NCI-H526 (cell line): ENCODE measurements around the gene CPSF7.
"Not testable (repeated sequence)": the region's sequence is repeated elsewhere in the genome, so short reads cannot be mapped to it uniquely, and the experiment has no call there.

ENCODE experiments used
- DNase-seq, 2 experiments: peaks; one replicate each; lab custom pipeline; 2025; lab: John Stamatoyannopoulos, UW

Gene CPSF7, protein sequence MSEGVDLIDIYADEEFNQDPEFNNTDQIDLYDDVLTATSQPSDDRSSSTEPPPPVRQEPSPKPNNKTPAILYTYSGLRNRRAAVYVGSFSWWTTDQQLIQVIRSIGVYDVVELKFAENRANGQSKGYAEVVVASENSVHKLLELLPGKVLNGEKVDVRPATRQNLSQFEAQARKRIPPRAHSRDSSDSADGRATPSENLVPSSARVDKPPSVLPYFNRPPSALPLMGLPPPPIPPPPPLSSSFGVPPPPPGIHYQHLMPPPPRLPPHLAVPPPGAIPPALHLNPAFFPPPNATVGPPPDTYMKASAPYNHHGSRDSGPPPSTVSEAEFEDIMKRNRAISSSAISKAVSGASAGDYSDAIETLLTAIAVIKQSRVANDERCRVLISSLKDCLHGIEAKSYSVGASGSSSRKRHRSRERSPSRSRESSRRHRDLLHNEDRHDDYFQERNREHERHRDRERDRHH

DNA sequence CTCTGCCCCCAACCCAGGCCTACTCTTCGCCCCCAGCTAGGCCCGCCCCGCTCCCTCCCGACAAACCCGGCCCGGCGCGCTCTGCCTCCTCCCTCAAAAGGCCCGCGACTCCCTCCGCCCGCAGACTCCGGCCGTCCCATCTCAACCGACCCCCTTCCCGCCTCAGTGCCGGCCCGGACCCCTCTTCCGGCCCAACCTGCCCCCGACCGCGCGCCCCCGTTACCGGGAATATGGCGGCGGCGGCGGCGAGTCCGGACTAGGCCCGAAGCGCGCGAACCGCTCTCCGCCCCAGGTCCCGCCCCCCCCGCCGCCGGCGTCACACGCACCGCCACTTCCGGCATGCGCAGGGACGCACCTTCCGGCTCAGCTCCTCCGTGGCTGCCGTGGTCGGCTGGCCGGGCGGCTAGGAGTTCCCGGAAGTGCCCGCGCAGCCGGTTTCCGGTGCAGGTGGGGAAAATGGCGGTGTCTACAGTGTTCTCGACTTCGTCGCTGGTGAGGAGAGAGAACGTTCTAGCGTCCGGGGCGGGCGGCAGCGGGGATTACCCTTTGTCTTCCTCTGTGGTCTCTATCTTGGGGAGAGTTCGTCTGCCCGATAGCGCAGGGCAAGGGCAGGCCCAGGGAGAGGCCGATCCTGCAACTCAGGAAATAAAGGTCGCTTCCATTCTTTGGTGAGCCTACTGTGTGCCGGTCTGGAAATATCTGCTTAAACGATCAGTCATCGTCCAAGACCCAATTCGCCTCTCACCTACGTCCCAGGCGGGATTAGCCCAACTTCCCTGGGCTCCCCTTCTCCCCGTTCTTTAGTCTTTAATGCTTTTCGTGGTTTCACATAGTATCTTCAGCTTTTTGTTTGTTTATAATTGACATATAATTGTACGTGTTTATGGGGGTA is at the start of gene CPSF7, which contains the start of gene SDHAF2:
Gene CPSF7, minus strand, starts transcription at position 285 of the 892 bp plus-strand sequence. CDS start 740 bp downstream, outside the sequence.
Gene SDHAF2, plus strand, starts transcription at position 434 of the 892 bp plus-strand sequence. Its CDS starts 23 bp downstream, at position 457.
- peak; percentile 92 to 99 for DNase-seq

DNA sequence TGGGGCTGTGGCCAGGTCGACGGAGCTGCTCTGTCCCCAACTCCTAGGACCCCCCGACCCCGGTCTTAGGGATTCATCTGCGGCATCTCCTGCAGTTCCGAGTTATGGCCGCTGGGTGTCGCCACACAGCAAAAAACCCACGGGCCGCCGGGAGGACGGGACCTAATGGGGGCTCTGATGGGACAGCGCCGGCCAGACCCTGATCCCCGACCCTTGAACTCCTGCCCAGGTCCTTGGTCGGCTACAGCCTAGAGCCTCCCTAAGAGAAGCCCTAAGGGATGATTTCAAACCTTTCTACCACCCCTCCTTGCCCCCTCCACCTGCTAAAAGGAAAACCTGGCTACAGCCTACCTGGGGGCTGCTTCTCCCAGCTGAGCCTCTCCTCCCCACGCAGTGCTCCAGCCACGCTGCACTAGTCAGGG is 48.0 kb upstream of the CPSF7 start:
- peak in 1 of 2 experiments; percentile 74 for DNase-seq

DNA sequence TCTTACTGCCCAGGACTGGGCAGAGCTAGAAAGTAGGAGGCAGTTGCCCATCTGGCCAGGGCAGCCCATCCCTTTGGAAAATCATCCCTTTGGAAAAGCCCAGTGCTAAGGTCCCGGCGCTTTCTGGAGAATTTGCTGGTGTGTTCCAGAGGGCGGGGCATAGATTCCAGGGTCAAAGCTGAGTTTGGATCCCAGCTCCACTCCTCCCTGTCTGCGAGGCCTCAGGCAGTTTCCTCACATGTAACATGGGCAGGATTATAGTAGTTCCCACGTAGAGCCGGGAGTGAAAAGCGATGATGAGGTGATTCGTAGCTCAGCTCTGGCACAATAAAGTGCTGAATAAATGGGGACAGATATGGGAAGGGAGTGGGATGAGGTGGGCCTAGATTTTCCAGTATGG is 47.4 kb upstream of the CPSF7 start:
- no peak for DNase-seq

DNA sequence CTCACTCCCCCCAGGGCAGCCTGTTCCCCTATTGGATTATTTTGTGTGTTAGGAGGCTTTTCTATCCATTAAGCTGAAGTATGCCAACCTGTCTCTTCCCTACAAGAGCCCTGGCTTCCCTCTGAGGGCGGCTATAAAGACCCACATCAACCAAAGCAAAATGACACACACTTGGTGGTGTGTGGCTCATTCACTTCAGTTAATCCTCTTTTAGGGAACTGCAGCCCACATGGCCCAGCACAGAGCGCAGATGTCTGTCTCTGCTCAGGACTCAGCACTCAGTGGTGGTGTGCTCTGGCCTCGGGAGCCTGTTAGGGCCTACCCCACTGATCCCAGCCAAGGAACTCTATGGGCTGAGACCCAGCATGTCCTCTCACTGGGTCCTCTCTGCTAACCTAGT is 46.6 kb upstream of the CPSF7 start:
- DNase-seq = no peak

DNA sequence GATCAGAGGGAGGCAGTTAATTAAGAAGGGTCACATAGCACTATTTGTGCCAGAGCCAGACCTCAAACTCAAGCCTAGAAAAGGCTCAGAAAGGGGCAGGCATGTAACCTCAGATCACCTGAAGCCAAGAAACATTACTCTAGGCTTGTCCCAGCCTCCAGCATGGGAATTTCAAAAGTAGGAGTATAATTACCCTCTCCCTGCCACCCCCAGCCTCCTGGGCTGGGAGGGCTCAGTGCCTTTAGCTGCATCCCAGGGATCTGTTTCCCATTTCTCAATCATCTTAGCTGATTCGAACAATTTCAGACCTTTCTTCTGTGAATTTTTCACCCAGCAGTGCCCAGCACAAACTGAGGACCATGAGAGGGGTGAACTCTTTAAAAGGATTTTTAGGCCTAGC is 45.7 kb upstream of the CPSF7 start:
- DNase-seq = no peak

DNA sequence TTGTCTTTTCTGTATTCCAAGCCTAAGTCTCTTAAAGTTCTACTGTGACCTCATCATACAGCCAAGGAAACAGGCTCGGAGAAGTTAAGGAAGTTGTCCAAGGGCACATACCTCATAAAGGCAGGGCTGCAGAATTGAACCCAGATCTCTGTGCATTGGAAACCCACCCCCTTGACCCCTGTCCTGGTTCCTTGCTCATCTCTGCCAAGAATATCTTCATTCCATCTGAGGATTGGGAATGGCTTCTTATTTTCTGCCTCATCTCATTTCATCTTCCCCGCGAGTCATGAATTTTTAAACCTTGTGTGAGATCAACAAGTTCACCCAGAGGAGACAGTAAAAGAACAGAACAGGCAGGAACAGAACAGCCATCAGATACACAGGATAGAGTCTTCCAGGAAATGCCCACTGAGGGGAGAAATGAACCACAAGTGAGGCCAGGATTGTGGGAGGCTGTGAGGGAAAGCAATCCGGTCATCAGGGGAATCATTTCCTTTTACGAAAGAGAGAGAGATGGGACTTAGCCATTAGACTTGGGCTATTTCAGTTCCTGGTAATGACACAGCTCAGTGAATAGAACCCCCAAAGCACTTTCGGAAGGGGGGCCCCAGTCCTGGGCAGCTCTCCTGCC is 44.4 kb upstream of the CPSF7 start:
- DNase-seq = no peak

DNA sequence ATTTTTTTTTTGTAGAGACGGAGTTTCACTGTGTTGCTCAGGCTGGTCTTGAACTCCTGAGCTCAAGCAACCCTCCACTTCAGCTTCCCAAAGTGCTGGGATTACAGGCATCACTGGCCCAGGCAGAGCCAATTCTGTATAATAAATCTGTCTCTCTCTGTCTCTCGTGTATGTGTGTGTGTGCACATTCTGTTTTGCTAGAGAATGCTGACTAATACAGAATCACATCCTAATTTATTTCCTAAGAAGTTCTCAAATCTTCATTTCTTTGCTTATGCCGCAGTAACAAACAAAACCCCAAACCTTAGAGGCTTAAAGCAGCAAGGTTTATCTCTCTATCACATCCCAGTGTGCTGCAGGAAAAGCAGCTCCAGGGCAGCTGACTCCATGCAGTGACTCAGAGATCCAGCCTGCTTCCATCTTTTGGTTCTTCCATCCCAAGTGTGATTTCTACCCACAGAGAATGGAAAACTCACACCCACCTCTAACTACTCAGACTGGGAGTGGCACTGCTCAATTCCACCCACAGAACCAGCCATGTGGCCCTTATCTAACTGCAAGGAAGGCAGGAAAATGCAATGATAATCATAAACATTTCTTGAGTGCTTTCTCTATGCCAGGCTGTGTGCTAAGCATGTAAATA is 43.7 kb upstream of the CPSF7 start:
- DNase-seq = no peak

DNA sequence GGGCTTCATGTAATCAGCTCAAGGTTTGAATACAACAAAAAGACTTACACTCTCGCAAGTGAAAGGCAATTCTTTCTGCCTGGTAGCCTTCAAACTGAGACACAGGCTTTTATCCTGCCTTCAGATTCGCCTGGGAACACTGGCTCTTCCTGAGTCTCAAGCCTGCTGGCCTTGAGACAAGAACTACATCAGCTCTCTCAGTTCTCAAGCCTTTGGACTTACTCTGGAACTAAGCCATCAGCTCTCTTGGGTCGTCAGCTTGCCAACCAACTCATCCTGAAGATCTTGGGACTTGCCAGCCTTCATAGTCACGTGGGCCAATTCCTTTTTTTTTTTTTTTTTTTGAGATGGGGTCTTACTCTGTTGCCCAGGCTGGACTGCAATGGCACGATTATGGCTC is 43.1 kb upstream of the CPSF7 start:
- no peak for DNase-seq

DNA sequence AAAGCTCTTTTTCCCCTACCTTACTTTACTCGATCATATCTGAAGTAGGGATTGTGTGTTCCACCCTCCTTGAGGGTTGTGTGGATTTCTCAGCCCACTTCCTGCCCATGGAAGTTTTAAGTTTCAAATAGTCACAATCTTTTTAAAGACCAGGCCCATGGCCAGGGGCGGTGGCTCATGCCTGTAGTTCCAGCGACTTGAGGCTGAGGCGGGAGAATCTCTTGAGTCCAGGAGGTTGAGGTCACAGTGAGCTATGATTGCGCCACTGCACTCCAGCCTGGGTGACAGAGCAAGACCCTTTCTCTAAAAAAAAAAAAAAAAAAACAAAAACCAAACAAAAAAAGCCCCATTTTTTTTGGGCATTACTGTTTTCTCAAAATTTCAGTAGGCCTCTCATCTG is 42.5 kb upstream of the CPSF7 start:
- DNase-seq = no peak

DNA sequence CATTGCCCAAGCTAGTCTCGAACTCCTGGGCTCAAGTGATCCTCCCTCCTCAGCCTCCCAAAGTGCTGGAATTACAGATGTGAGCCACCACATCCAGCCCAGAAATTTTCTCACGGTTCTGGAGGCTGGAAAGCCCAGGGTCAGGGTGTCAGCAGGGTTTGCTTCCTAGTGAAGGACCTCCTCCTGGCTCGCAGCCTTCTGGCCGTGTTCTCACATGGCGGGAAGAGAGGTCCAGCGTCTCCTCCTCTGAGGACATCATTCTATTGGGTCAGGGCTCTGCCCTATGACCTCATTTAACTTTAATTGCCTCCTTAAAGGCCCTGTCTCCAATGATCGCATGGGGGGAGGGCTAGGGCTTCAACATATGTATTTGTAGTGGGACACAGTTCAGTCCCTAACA is 38.2 kb upstream of the CPSF7 start:
- DNase-seq = no peak

DNA sequence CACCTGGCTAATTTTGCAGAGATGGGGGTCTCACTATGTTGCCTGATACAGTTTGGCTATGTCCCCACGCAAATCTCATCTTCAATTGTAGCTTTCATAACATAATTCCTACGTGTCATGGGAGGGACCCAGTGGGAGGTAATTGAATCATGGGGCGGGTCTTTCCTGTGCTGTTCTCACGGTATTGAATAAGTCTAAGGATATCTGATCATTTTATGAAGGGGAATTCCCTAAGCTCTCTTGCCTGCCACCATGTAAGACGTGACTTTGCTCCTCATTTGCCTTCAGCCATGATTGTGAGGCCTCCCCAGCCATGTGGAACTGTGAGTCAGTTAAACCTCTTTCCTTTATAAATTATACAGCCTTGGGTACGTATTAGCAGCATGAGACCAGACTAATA is 37.8 kb upstream of the CPSF7 start:
- not testable (repeated sequence) for DNase-seq

DNA sequence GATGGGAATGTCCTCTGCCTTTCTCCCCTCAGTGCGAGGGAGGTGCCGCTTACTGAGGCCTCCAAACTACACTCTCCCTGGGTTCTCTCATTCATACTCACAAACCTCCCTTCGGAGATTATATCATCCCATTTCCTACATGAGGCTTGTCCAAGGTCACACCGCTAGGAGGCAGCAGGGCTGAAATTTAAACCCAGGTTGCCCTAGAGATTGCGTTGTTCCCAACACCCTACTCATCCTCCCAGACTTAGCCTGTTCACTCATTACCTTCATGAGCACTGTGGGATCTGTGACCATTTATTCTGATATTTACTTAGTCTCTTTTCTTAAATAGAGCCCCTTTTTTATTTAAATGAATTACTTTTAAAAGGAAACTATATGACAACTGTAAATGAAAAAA is 31.2 kb upstream of the CPSF7 start:
- DNase-seq = peak in 1 of 2 experiments; percentile 11

DNA sequence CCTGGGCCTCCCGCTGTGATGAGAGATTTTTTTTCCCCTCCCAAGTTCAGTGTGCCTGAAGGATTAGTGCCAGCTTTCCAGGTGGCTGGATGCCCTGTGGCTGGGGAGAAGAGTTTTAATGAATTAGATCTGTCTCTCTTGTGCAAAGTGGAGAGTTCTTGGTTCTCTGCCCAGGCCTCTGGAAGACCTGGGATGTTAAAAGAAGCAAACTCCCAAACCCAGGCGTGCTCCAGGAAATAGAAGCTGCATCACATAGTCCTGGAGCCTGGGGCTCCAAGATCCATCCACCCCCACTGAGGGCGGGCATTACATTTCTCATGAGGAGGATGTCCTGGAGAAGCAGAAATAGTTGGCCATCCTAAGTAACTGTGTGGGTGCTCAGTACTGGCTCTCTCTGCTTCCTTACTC is 30.7 kb upstream of the CPSF7 start:
- no peak for DNase-seq

DNA sequence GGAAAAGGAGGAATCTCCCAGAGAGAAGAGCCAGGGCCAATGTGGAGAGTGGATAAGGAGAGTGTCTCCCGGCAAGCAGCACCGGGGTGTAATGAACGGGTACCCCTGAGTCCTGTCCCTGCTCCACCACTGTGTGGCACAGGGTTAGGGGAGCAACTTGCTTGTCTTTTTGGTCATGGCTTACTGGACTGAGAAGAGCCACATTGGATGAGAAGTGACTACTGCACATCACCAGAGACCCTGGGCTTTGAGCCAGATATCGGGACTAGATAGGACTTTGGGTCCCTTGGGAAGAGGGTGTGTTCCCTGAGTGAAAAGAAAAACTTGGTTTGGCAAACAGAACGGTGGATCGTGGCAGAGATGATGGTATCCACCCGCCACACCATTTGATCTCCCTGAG is 24.7 kb upstream of the CPSF7 start:
- no peak for DNase-seq

DNA sequence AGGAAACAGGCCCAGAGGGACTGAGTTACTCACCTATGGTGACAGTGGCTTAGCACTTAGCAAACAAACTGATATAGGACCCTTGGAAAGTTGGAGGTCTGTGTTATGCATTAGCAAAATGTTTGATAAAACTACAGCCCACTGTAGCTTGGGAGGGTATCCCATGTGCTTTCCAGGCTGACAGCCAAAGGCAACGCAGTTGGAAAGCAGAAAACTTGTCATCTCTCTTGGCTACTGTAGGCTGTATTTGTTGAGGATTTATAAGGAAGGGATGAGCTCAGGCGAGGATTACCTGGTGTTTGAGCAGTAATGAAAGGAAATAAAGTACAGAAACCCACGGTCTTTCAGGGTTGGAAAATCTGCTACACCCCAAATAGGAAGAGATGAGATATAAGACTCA is 23.9 kb upstream of the CPSF7 start:
- DNase-seq = no peak

DNA sequence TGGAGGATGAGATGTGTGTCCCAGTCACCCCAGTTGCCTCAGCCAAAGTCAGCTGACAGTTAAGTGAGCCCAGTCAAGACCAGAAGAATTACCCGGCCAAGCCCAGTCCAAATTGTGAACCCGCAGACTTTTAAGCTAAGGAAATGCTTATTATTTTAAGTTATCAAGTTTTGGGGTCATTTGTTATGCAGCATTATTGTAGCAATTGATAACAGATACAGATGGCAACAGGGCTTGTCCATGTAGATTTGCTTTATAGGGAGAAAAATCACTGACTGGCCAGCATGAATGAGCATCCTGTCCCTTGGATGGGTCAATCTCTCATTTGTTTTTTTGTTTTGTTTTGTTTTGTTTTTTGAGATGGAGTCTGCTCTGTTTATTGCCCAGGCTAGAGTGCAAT is 23.1 kb upstream of the CPSF7 start:
- no peak for DNase-seq

DNA sequence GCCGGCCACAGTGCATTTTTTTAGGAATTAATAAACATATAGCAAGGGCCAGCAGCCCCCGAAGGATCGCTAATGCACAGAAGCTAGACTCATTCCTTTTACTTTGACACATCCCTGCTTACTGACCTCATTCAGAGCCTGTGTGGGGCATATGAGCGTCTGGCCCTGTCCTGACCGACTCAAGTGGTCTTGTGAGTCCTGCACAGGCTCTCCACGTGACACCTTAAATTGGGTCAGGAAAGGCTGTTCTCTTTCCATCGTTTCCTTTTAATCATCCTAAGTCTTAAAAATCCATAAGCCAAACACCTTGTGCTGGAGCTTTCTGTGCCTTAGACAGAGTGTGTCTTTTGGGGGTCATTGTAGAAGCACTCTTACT is 18.8 kb upstream of the CPSF7 start:
- DNase-seq = no peak

DNA sequence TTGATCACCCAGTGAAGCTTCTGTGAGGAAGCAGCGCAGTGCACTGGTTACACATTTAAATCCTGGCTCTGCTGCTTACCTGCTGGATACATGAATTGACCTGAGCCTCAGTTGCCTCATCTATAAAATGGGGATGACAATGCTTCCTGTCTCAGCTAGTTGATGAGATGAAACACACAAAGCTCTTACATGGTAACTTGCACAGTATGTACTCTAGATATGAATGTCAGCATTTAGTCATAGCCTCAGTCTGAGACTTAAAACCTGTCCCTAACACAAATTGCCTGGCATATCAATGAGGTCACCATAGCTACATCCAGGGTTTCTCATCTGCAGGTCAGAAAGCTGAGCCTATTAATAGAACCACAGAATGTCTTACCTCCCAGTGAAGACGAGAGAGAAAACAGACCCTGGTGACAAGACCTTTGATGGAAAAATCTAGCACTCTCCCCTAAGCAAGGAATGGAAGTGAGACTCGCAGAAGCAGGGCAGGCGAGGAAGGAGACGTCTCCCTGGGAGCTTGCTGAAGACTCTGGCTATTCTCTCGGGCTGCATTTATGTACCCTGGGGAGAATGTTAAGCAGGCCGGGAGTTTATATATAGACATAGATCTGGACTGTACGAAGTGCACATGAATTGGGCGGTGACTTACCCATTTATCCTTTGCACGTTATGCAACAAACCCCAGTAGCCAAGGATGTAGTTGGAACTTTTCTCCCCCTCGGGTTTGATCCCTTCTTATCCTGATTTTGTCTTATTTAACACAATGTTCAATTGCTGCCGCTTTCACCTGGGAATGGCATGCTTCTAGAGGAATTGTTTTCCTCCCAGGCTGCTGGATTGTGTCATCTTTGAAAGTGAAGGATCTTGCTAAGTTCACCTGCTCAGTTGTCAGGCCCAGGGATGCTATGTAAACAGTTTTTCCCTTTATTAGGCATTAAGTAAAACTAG is 18.1 kb upstream of the CPSF7 start:
- no peak for DNase-seq

DNA sequence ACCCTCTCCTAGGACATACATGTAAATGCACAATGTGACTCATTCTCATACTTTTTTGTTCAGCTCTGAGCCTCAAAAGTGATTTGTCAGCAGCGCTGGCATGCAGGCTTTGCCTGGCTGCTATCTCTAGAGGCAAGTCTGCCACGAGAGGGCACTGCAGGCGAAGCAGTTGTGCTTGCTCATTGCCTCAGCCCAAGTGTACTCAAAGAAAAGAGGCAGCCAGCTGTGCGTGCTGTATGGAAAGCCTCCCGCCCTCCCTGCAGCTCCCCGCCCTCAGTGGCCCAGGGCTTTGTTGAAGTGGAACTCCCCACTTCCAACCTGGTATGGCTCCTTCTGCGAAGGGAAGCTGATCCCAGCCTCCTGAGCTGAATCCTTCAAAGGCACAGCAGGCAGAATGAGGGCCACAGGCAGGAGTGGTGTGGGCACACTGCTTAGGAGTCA is 16.5 kb upstream of the CPSF7 start:
- DNase-seq = peak; percentile 66 to 92

DNA sequence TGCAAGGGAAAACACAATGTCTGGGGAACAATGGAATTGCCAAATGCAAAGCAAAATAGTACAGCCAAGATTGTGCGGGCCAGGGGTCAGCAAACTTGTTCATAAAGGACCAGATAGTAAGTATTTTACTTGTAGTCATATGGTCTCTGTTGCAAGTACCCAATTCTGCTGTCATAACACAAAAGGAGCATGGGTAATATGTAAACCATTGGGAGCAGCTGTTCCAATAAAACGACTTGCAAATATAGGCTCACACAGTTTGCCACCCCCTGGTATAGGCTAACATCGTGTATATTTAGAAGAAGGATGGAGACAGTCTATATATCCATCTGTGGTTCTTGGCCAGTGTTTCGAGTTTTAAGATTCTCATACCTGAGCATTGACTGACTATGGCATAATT is 15.7 kb upstream of the CPSF7 start:
- DNase-seq = peak; percentile 81 to 85

DNA sequence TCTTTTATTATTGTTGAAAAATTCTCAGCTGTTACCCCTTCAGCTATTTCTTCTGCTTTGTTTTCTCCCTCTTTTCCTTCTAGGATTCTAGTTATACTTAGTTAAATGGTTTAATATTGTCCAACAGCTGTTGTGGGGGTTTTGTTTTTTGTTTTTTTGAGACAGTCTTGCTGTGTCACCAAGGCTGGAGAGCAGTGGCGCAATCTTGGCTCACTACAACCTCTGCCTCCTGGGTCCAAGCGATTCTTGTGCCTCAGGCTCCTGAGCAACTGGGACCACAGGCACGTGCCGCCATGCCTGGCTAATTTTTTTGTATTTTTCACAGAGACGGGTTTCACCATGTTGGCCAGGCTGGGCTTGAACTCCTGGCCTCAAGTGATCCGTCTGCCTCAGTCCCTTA is 12.8 kb upstream of the CPSF7 start:
- DNase-seq = no peak
